Measurements from ENCODE around the gene ABHD6.

The ABHD6 gene

DNA sequence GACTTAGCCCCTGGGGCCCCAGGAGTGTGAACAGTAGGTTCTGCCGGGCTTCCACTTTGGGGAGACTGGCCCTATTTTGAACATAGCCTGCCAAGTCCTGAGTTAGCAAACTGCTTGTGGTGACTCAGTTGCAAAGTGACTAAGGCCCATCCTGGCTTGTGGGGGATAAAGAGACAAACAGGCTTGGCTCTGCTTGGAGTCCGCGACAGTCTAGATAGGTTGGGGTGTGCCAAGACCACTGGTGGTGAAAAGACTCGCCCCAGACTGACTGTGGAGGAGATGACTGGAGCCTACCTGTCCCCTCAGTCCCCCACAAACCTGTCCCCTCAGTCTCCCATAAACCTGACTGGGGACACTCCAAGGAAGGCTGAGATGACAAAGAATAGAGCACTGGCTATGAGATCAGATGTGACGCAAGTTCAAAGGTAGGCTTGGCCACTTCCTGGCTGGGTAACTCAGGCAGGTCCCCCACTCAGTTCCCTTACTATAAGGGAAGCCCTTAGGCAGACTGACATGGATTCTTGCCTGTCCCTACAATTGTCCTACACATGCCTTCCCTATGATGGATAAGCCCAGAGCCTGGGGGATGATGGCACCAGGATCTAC lies 31.1 kb upstream of the ABHD6 start:
- H3K4me3 ChIP-seq (ENCODE audit: low read length) = no peak overlapping the region
- no peak for DNase-seq (ENCODE audit: low read depth)
- TF ChIP-seq, protein P1, sequence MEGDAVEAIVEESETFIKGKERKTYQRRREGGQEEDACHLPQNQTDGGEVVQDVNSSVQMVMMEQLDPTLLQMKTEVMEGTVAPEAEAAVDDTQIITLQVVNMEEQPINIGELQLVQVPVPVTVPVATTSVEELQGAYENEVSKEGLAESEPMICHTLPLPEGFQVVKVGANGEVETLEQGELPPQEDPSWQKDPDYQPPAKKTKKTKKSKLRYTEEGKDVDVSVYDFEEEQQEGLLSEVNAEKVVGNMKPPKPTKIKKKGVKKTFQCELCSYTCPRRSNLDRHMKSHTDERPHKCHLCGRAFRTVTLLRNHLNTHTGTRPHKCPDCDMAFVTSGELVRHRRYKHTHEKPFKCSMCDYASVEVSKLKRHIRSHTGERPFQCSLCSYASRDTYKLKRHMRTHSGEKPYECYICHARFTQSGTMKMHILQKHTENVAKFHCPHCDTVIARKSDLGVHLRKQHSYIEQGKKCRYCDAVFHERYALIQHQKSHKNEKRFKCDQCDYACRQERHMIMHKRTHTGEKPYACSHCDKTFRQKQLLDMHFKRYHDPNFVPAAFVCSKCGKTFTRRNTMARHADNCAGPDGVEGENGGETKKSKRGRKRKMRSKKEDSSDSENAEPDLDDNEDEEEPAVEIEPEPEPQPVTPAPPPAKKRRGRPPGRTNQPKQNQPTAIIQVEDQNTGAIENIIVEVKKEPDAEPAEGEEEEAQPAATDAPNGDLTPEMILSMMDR (conservative IDR thresholded peaks at IDR 0.05; ENCODE audit: low read depth, low read length) = no peak

- TF ChIP-seq, protein P1 (conservative IDR thresholded peaks at IDR 0.05; ENCODE audit: low read depth, low read length) = no peak
- no peak for DNase-seq (ENCODE audit: low read depth)
- no peak overlapping the region for H3K4me3 ChIP-seq (ENCODE audit: low read length)
These were observed 29.6 kb upstream of the ABHD6 start for GRCh38 chr3:58207954-58208353.

- H3K4me3 ChIP-seq (ENCODE audit: low read length) = no peak overlapping the region
- TF ChIP-seq, protein P1 (conservative IDR thresholded peaks at IDR 0.05; ENCODE audit: low read depth, low read length) = no peak
- no peak for DNase-seq (ENCODE audit: low read depth)
These were observed 27.7 kb upstream of the ABHD6 start for GRCh38 chr3:58209933-58210332.

DNA sequence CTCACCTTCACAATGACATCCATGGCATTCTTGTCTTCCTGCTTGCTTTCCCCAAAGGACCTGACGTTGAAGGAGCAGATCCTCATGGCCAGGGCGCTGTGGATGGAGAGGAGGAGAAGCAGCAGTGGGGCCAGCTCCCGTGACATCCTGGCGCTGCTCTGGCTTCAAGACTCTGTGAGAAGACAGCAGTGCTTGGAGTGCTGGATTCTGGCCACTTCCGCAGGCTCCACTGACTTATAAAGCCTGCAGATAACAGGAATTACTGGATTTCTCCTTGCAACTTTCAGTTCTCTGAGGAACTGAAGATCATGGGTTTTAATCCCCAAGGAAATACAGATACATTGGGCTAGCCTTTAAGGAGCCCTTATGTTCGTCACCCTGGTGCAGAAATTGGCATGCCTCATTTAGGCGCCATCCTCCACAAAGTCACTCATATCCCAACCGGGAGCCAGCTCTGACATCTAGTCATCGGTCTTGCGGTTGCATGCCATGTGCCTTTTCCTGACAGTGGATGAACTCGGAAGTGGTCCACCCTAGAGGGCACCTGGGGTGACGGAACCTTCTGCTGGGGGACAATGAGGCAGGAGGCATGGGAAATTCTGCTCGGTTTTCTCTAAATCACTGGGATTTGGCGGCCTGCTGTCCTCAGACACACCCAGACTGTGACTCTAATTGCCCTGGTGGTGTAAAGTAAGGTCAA lies 26.7 kb upstream of the ABHD6 start, which contains the start of gene DNASE1L3:
TSS of gene DNASE1L3 (minus strand) at position 212 of the 700 bp plus-strand sequence. CDS start at position 146, 66 bp downstream.
- TF ChIP-seq, protein P1 (conservative IDR thresholded peaks at IDR 0.05; ENCODE audit: low read depth, low read length) = no peak
- DNase-seq (ENCODE audit: low read depth) = no peak
- no peak within 1 kb of the TSS for H3K4me3 ChIP-seq (ENCODE audit: low read length)

DNA sequence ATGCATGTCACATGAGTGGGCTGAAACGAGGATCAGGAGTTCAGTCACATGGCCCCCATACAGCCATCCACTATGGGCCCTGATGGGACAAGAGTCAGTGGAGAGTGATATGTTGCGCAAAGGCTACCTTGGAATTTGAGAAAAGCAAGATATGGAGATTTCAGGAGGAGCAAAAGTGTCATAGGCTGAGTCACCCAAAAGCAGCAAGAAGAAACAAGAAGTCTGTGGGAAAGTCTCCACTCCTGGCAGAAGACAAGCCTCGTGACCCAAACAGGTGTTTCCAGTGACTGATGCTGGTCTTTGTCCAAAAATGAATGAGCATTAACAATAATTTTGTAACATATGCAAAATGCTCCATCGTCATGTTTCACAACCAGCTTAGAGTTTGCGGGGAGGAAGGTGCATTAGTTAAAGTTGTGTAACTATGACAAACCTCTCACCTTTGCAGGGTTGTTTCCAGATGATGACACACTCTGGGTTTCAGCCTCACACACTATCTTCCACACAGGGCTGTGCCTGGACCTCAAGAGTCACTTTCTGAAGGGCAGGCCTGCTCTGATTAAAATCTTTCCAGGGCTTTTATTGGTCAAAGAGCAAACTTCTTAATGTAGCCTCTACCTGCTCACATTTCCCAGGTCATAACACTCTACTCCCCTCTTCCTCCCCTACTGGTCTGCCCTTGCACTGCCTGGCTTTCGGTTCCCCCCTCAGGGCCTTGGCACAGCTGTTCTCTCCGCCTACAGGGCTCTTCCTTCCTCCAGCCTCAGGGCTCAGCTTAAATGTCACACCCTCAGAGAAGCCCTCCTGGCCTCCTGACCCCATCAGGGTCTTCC lies 22.9 kb upstream of the ABHD6 start:
- TF ChIP-seq, protein P1 (conservative IDR thresholded peaks at IDR 0.05; ENCODE audit: low read depth, low read length) = no peak
- no peak for DNase-seq (ENCODE audit: low read depth)
- H3K4me3 ChIP-seq (ENCODE audit: low read length) = no peak overlapping the region

GRCh38 chr3:58215317-58216025 lies 22.1 kb upstream of the ABHD6 start:
- TF ChIP-seq, protein P1 (conservative IDR thresholded peaks at IDR 0.05; ENCODE audit: low read depth, low read length) = no peak
- no peak overlapping the region for H3K4me3 ChIP-seq (ENCODE audit: low read length)
- no peak for DNase-seq (ENCODE audit: low read depth)
